HG02970 (cell line): Measurements from ENCODE around the gene GNAI2.
"Not testable (repeated sequence)": the region's sequence is repeated elsewhere in the genome, so short reads cannot be mapped to it uniquely, and the experiment has no call there.

Experiments
- ATAC-seq: cut with Tn5 transposase; IDR thresholded peaks from one replicate; pipeline ENCODE4 v1.9.1; 2021; ENCODE audit warnings: mild to moderate bottlenecking, moderate library complexity, moderate number of reproducible peaks; ENCODE audit not compliant: unreplicated experiment, low FRiP score

The GNAI2 gene

DNA sequence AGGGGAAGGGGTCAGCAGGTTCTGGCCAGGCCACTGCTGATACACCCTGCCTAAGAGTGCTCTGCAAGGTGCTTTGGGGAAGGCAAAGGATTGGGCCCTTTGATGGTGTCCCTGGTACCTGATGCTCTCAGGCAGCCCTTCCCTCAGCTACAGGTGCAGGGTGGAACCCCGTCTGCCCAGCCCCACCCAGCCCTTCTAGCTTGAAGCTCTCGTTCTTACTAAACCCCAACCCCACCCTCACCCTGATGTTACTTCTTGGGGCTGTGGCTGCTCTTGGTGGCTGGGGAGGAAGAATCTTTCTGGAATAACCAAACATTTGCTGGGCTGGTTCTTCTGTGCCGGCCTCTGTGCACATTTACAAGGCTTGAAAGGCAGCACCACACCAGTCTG is 6.4 kb downstream of the GNAI2 start:
- ATAC-seq: no peak

DNA sequence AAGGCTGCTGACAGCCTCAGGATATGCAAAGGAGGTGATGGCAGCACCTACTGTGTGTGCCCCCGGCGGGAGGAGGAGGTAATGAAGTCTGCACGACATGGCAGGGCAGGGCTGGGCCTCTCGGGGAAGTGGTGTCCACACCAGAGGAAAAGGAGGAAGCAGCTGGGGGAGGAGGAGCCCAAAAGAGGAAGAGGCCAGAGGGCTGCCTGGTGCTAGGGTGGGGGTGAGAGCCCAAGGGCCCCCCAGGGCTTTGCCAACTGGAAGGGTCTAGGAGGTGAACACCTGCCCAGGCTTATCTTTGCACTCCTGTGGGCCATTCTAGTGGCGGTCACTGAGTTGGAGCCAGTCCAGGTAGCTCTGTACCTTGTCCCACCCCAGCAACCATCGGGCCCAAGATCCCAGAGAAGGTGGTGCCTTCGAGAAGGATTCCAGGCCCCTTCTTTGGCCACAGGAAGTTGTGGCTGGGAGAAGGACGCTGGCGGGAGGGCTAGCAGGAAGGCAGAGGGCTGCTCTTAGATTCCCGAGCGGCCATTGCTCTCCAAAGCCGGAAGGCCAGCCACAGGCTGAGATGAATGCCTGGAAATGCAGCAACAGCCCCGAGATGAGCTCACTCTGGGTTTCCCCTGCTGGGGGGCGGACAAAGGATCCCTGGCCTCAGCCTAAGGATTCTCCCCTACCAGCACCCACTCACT is 7.0 kb downstream of the GNAI2 start:
- no peak for ATAC-seq

DNA sequence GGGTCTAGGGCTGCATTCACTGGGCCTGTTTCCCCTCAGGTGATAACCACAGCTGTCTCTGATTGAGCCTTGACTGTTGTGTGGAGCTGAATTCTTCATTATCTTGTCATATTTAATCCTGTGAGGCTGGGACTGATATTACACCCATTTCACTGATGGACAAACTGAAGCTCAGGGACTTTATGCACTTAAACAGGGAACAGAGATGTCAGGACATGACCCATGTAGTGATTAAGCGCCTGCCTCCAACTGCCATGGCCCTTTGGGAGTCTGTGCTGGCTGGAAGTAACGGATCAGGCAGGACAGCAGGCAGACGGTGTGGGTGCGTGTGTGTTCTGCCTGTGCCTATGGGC is 7.5 kb downstream of the GNAI2 start:
- ATAC-seq: no peak

DNA sequence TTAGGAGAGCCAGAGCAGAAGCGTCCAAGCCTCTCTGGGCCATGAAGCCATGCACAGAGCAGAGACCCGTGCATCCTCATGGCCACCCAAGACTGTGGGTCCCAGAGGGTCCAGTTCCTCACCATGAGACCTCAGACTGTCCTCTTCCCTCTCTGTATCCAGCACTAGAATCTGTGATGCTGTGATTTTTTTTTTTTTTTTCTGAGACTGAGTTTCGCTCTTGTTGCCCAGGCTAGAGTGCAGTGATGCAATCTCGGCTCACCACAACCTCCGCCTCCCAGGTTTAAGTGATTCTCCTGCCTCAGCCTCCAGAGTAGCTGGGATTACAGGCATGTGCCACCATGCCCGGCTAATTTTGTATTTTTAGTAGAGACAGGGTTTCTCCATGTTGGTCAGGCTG is 8.8 kb downstream of the GNAI2 start:
- ATAC-seq: not testable (repeated sequence)

DNA sequence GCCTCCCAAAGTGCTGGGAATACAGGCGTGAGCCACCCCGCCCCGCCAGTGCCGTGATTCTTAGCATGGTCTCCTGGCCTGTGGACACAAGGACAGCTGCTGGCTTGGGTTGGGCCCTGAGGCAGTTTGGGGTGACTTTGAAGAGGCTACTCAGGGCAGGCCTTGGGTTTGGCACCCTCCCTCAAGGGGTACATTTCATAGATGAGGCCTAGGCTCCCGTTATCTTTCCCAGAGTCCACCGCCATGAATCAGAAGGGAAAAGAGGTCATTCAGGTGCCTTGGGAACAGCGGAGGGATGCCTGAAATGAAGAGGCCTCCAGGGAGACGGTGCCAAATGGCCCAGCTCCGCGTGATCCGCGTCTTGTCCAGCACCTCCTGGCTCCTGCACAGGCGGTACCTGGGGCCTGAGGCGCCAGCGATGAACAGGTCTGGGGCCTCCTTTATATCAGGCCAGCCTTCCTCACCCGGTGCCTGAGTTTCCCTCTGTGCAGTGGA is 9.3 kb downstream of the GNAI2 start:
- ATAC-seq: no peak

- peak; percentile 61 for ATAC-seq
Measured at GRCh38 chr3:50245831-50246516, 10.0 kb downstream of the GNAI2 start.

- ATAC-seq: peak; percentile 29
Measured at GRCh38 chr3:50246517-50246954, 10.5 kb downstream of the GNAI2 start.

DNA sequence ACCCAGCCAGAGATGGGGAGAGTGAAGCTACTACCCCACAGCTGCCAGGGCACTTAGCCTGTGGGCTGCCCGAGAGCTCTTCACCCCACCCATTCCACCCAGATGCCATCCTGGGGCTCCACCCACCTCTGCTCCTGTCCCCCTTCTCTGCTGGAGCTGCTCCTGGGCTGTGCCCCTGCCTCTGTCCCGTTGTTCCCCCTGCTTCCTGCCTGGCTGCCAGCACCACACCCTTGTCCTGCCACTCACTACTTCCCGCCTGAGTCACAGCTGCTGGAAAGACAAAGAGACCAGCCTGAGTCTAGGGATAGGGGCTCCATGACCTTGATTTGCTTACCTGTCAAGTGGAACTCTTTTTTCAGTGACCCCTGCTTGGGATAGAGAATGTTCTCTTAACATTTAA is 12.4 kb downstream of the GNAI2 start:
- ATAC-seq: no peak

DNA sequence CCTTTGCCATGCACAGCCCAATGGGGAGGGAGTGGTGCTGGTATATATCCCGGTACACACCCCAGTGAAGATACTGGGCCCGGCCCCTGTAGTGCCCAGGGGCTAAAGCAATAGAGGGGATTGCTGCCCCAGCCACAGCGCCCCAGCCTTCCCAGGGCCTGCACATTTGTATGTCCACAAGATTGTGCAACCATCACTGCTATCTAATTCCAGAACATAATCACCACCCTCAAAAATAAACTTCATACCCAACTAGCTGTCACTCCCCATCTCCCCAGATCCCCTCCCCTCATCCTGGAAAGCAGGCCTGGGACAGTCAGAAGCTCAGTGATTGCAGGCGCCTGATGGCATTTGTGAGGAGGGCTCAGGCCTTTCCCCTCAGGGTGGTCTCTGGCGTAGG is 13.5 kb downstream of the GNAI2 start:
- no peak for ATAC-seq

DNA sequence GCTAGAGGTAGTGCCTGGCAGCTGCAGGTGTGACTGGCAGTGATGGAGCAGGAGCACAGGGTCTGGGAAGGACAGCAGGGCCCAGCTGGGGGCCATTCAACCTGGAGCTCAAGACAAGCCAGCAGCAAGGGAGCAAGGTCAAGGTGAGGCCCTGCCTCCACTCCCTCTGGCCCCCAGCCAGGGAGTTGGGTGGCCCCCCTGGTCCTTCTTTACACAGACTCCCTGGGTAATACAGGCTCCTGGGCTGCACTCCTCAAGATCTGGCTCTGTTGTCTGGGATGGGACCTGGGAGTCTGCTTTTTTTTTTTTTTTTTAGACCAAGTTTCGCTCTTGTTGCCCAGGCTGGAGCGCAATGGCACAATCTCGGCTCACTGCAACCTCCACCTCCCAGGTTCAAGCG is 14.5 kb downstream of the GNAI2 start:
- no peak for ATAC-seq

- ATAC-seq: no peak
Measured at GRCh38 chr3:50251220-50251619, 15.2 kb downstream of the GNAI2 start.

DNA sequence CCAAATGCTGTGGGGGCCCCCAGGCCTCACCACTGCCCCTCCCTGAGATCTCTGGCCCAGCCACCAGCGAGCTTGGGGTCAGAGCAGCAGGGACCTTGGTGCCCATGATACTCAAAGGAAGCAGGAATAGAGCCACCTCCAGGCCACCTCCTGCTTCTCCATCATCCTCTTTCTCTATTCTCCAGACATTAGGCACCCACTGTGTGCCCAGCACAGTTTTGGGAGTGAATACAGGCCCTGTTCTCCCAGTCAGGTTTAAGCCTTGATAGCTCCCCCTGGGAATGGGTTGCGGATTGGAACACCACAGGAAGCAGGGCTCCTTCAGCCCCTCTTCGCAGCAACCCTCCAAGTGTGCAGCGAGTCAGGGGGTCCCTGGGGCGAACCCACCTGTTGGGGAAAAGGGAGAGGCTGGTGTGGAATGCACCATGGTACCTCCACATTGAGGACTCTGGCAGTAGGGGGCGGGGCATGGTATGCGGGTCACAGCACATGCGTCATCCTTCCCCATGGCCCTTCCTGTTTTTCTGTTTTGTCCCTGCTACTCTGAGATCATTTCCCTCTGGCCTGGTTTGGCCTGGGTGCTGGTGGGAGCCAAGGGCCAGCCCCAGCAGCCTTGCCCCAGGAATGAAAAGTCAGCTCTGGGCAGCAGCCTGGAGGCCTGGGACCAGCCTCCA is 18.7 kb downstream of the GNAI2 start:
- no peak for ATAC-seq

DNA sequence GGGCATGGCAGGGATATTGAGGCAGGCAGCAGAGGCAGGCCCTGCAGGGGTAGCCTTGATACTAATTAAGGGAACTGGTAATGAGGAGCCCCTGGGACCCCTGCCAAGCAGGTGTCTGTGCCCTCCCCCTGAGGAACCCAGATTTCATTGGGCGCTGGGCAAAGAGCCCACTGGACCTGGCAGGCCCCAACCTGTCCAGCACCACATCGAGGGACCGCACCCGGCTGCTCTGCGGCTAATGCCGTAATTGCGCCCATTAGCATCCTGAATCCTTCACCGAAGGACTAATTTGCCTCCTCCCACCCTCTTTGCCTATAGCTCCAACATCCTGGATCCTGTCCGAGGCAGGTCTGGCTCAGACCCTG is 19.2 kb downstream of the GNAI2 start:
- ATAC-seq: no peak

DNA sequence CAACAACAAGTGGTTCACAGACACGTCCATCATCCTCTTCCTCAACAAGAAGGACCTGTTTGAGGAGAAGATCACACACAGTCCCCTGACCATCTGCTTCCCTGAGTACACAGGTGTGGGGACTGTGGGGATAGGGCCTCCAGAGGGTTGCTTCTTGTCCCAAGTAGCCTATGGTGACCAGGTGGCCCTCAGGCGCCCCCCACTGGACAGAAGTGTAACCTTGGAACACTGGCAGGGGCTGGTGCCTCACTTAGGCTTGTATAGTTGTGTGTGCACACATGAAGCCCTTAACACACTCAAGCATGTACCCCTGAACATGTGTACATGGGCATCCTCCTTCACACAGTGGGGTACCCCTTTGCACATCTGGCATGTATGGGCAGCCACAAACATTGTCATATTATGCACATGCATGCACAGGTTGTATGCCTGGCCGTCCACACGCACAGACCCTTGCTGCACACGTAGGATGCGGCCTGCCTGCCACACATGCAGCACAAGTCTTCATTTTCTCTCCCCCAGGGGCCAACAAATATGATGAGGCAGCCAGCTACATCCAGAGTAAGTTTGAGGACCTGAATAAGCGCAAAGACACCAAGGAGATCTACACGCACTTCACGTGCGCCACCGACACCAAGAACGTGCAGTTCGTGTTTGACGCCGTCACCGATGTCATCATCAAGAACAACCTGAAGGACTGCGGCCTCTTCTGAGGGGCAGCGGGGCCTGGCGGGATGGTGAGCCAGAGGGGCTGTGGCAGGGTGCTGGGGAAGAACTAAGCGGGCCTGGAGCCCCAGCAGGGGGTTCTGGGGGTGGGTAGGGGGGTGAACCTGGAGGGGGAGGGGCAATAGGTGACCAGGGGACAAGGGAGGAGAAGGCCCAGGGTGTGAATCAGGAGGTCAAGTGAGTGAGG is 21.2 kb downstream of the GNAI2 start:
- ATAC-seq: no peak

- ATAC-seq: no peak
Measured at GRCh38 chr3:50258029-50258680, 22.2 kb downstream of the GNAI2 start.

GRCh38 chr3:50258979-50259378 is 23.0 kb downstream of the GNAI2 start:
- ATAC-seq: no peak

DNA sequence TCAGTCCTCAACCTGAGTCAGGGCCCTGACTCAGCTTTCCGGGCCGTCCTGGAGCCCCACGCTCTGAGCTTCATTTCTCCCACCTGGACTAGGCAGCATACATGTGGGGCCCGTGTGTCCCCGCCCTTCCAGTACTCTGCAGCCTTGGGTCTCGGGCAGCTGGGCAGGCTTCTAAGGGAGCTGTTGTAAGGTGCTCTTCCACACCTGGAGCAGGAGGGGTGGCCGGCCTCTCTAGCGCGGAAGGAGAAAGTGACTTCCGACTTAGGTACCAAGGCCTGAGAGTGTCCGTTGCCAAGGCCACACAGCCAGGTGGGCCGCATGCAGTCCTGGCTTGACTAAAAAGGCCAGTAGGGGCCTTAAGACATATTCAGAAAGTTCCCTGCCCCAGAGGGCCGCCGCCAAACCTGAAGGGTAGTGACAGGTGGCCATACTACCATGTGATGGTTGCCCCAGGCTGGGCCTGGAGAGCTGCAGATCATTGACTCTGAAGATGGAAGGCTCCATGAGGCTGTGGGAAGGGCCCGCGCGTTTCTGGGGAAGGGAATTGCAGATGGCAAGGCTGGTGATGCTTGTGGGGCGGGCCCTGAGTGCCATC is 23.5 kb downstream of the GNAI2 start:
- peak; percentile 21 for ATAC-seq

DNA sequence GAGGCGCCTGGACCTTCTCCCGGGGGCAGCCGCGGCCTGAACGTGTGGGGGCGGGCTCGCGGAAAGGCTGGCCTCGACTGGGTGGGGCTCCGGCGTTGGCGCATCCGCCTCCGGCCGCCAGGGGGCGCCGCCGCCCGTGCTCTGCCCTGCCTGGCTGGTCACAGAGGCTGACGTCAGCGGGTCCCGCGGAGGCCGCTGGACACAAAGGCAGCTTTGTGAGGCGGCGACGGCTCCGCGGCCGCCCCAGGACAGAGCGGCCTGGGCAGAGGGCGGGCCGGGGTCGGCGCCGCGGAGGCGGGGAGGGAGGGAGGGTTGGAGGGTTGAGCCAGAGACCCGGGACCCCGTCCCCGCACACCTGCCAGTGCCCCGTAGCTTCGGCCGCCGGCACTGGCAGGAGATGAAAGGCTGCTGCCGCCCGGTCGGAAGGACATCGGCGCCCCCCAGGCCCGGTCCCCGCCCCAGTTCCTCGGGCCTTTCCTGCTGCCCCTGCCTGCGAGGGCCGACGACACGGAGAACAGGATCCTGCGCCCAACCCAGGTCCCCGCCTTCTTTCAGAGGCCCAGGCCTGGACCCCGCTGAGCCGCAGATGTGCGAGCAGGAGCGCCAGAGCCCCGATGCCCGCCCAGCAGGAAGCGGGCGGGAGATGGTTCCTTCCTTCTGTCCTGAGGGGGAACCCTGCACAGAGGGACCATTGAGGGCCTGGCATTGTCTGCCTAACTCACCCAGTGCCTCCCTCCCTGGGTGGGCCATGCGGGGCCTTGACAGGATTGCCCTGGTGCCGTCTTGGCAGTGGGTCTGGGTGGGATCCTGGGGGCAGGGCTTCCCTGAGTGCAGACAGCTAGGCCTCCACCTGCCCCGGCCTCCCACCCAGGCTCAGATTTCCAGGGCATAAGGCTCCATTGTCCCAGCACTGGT is 24.3 kb downstream of the GNAI2 start:
- peak; percentile 81 for ATAC-seq

GRCh38 chr3:50260942-50261441 is 25.0 kb downstream of the GNAI2 start:
- ATAC-seq: no peak
